PC-9 (cell line): ENCODE results near the gene UNC13A. TPM values are rescaled to one million over a fixed set of nuclear protein-coding genes. Genes with fewer than 3 reads are reported as not detected.
"Not testable (repeated sequence)": the region's sequence is repeated elsewhere in the genome, so short reads cannot be mapped to it uniquely, and the experiment has no call there.

ENCODE experiments used
- BruUV-seq: library from RNA; stranded (reverse); fragments of 400-500 nt; replicated peaks from 2 replicates; lab custom pipeline; 2021; lab: Mats Ljungman, UMichigan
- CTCF ChIA-PET: fragments of 300-600 bp; sonication (Branson Sonifier 250); formaldehyde crosslinking; loops from one replicate; lab custom pipeline; 2022; ENCODE audit warnings: antibody characterized with exemption; lab: Charles Lee
- POLR2A ChIA-PET: fragments of 300-600 bp; sonication (Branson Sonifier 250); formaldehyde crosslinking; loops from one replicate; lab custom pipeline; 2022; ENCODE audit warnings: antibody characterized with exemption; ENCODE audit not compliant: unreplicated experiment; lab: Charles Lee
- DNase-seq, 2 experiments: peaks; one replicate each; pipeline versions ENCODE4 v3.0.0 to v3.0.0-alpha.2; 2015 to 2022; ENCODE audit warnings: mixed read lengths in 1 of 2
- H2AFZ ChIP-seq: fragments of 200-600 bp; sonication (generic); 2 replicates; pipeline ENCODE4 v1.8.1; 2017; ENCODE audit warnings: antibody characterized with exemption
- H3F3A ChIP-seq: fragments of 200-600 bp; sonication (generic); 2 replicates; pipeline ENCODE4 v1.8.1; 2017; ENCODE audit warnings: antibody characterized with exemption, mild to moderate bottlenecking, low read depth; ENCODE audit not compliant: insufficient read depth
- H3K27ac ChIP-seq: fragments of 200-600 bp; sonication (generic); 2 replicates; pipeline ENCODE4 v1.6.1; 2016; ENCODE audit warnings: mixed run types
- H3K27me3 ChIP-seq: fragments of 200-600 bp; sonication (generic); 2 replicates; pipeline ENCODE4 v1.6.1; 2016; ENCODE audit warnings: low read depth, mixed run types; ENCODE audit not compliant: insufficient read depth
- H3K36me3 ChIP-seq: fragments of 200-600 bp; sonication (generic); 2 replicates; pipeline ENCODE4 v1.6.1; 2016; ENCODE audit warnings: low read depth, mixed run types
- H3K4me1 ChIP-seq: fragments of 200-600 bp; sonication (generic); replicated peaks from 2 replicates; pipeline ENCODE4 v1.6.1; 2016; ENCODE audit warnings: mixed run types; ENCODE audit not compliant: insufficient read depth
- H3K4me2 ChIP-seq: fragments of 200-600 bp; sonication (generic); 2 replicates; pipeline ENCODE4 v1.6.1; 2017; ENCODE audit warnings: mixed run types
- H3K4me3 ChIP-seq: fragments of 200-600 bp; sonication (generic); 2 replicates; pipeline ENCODE4 v1.6.1; 2016; ENCODE audit warnings: mixed run types
- H3K79me2 ChIP-seq: fragments of 200-600 bp; sonication (generic); 2 replicates; pipeline ENCODE4 v1.6.1; 2017; ENCODE audit warnings: low read depth, mixed run types
- H3K9me2 ChIP-seq: fragments of 200-600 bp; sonication (generic); 2 replicates; pipeline ENCODE4 v1.8.1; 2017; ENCODE audit warnings: mild to moderate bottlenecking; ENCODE audit not compliant: insufficient read depth
- H3K9me3 ChIP-seq: fragments of 200-600 bp; sonication (generic); 2 replicates; pipeline ENCODE4 v1.8.1; 2016; ENCODE audit warnings: low read depth; ENCODE audit not compliant: insufficient read depth
- H4K20me1 ChIP-seq: fragments of 200-600 bp; sonication (generic); 2 replicates; pipeline ENCODE4 v1.8.1; 2017; ENCODE audit not compliant: insufficient read depth
- EZH2 ChIP-seq: fragments of 200-600 bp; sonication (generic); IDR thresholded peaks from 2 replicates; pipeline ENCODE4 v1.8.0; 2017; ENCODE audit warnings: antibody characterized with exemption, low read depth
- intact Hi-C: fragments of 100-400 bp; cut with micrococcal nuclease; formaldehyde crosslinking; loops from one replicate; pipeline ENCODE4 v1.10.0; 2022; ENCODE audit not compliant: unreplicated experiment
- total RNA-seq: library from RNA; stranded (reverse); gene quantifications from 2 replicates; pipeline ENCODE4 v1.2.3, GENCODE V29; 2021
- TF ChIP-seq, protein P1 (sequence below): fragments of 200-600 bp; sonication (generic); conservative IDR thresholded peaks from 2 replicates; pipeline ENCODE4 v1.6.1; 2017; ENCODE audit warnings: mixed run types, antibody characterized with exemption, mild to moderate bottlenecking, moderate library complexity

UNC13A gene
- total RNA-seq, 1 experiment from 2014 or later = 0.17 TPM

DNA sequence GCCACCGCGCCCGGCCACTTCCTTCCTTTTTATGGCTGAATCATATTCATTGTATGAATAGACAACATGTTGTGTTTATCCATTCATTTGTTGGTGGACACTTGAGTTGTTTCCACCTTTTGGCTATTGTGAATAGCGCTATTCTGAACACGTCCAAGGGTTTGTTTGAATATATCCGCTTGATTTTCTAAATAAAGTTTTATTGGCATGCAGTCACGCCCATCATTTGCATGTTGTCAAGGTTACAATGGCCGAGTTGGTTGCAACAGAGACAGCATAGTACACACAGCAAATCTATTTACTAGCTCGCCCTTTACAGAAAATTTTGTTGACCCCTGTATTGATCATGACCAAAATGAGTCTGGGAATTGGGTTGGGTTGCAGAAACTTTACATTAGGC lies 89.2 kb downstream of the UNC13A start:
- H3K9me3 ChIP-seq = no peaks in the 10 kb centered on the region
- TF ChIP-seq, protein P1, sequence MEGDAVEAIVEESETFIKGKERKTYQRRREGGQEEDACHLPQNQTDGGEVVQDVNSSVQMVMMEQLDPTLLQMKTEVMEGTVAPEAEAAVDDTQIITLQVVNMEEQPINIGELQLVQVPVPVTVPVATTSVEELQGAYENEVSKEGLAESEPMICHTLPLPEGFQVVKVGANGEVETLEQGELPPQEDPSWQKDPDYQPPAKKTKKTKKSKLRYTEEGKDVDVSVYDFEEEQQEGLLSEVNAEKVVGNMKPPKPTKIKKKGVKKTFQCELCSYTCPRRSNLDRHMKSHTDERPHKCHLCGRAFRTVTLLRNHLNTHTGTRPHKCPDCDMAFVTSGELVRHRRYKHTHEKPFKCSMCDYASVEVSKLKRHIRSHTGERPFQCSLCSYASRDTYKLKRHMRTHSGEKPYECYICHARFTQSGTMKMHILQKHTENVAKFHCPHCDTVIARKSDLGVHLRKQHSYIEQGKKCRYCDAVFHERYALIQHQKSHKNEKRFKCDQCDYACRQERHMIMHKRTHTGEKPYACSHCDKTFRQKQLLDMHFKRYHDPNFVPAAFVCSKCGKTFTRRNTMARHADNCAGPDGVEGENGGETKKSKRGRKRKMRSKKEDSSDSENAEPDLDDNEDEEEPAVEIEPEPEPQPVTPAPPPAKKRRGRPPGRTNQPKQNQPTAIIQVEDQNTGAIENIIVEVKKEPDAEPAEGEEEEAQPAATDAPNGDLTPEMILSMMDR = no peak
- TF ChIP-seq EZH2 = no peak
- H3K9me2 ChIP-seq = no peaks in the 10 kb centered on the region
- no peak overlapping the region for H2AFZ ChIP-seq
- DNase-seq = no peak
- H4K20me1 ChIP-seq = no peaks in the 10 kb centered on the region
- peaks cover 55% of the 10 kb centered on the region for H3K27me3 ChIP-seq
- no peaks in the 10 kb centered on the region for H3K79me2 ChIP-seq
- no peak overlapping the region for H3K4me2 ChIP-seq
- H3F3A ChIP-seq = peaks cover under 1% of the 10 kb centered on the region; the same call in 1 of the 2 replicates
- BruUV-seq = no TSS peak
- CTCF ChIA-PET = interaction anchor here (1.2 kb wide), 1 partner anchor 69 kb away, joined by 3 read pairs; no protein-coding TSS in a partner anchor
- H3K27ac ChIP-seq = no peak overlapping the region
- H3K36me3 ChIP-seq = no peaks in the 10 kb centered on the region
- intact Hi-C loops = no loop called here
- no peak overlapping the region for H3K4me3 ChIP-seq
- no peaks in the 10 kb centered on the region for H3K4me1 ChIP-seq
- POLR2A ChIA-PET = interaction anchor here (0.6 kb wide), 1 partner anchor 53 kb away, joined by 5 read pairs; no protein-coding TSS in a partner anchor

DNA sequence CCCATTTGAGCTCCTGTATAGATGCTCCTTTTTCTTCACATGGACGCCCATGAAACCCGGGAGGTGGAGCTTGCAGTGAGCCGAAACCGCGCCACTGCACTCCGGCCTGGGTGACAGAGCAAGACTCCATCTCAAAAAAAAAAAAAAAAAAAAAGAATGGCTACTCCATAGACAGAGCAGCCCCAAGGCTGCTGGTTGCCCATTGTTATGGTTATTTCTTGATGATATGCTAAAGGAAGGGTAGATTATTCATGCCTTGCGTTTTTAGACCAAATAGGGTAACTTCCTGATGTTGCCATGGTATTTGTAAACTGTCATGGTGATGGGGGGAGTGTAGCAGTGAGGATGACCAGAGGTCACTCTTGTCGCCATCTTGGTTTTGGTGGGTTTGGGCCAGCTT lies 90.1 kb downstream of the UNC13A start:
- H3K4me2 ChIP-seq, DNase-seq, H4K20me1 ChIP-seq, POLR2A ChIA-PET, H3K4me3 ChIP-seq, H3F3A ChIP-seq, BruUV-seq, intact Hi-C loops, H3K79me2 ChIP-seq, H3K27ac ChIP-seq, H3K4me1 ChIP-seq, H3K9me2 ChIP-seq, H3K9me3 ChIP-seq, H3K36me3 ChIP-seq, H2AFZ ChIP-seq: not testable (repeated sequence)
- H3K27me3 ChIP-seq = peaks cover 49% of the 10 kb centered on the region
- CTCF ChIA-PET = interaction anchor here (0.6 kb wide), 2 partner anchors 15 to 79 kb away, joined by 7 to 8 read pairs; no protein-coding TSS in a partner anchor

DNA sequence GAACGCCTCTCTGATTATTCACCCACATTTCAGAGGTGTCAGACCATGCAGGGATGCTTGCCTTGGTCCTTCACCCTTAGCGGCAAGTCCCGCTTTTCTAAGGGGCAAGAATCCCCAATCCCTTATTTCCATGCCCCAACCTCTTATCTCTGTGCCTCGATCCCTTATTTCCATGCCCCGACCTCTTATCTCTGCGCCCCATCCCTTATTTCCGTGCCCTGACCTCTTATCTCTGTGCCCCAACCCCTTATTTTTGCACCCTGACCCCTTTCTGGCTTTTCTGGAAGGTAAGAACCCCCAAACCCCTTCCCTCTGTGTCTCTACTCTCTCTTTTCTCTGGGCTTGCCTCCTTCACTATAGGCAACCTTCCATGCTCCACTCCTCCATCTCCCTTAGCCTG lies 93.9 kb downstream of the UNC13A start:
- peaks cover 31% of the 10 kb centered on the region for H3K27me3 ChIP-seq
- H3K79me2 ChIP-seq, H3K27ac ChIP-seq, H2AFZ ChIP-seq, H3K4me3 ChIP-seq, BruUV-seq, H3F3A ChIP-seq, H4K20me1 ChIP-seq, H3K4me1 ChIP-seq, DNase-seq, H3K4me2 ChIP-seq, intact Hi-C loops, H3K9me2 ChIP-seq, H3K36me3 ChIP-seq, H3K9me3 ChIP-seq, POLR2A ChIA-PET, CTCF ChIA-PET: not testable (repeated sequence)

DNA sequence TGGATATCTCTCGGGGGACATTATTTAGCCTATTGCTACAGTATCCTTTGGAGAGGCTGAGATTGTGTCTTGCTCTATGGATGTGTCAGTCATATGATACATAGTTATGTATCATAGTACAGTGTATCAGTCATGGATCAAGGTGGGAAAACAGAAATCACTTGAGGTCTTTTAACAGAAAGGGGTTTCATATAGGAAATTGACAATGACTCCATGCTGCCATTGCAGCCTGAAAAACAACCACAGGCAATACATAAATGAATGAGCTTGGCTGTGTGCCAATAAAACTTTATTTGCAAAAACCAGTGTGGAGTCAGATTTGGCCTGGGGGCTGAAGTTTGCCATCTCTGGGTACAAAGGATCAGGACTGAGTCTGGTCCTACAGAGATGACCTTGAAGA lies 97.3 kb downstream of the UNC13A start:
- Histone ChIP-seq H3K4me2 (no peak overlapping the region), H3K36me3 (no peaks in the 10 kb centered on the region), H3K27me3 (peaks cover 27% of the 10 kb centered on the region), H3K9me2 (no peaks in the 10 kb centered on the region), H3K4me1 (no peaks in the 10 kb centered on the region), H3K27ac (no peak overlapping the region), H2AFZ (no peak overlapping the region), H3K79me2 (no peaks in the 10 kb centered on the region), H4K20me1 (no peaks in the 10 kb centered on the region), H3K4me3 (no peak overlapping the region), H3K9me3 (no peaks in the 10 kb centered on the region), H3F3A (no peaks in the 10 kb centered on the region)
- no TSS peak for BruUV-seq
- POLR2A ChIA-PET = no interaction called here
- CTCF ChIA-PET = no interaction called here
- no peak for DNase-seq
- TF ChIP-seq, protein P1 = no peak
- TF ChIP-seq EZH2 = no peak
- intact Hi-C loops = no loop called here

DNA sequence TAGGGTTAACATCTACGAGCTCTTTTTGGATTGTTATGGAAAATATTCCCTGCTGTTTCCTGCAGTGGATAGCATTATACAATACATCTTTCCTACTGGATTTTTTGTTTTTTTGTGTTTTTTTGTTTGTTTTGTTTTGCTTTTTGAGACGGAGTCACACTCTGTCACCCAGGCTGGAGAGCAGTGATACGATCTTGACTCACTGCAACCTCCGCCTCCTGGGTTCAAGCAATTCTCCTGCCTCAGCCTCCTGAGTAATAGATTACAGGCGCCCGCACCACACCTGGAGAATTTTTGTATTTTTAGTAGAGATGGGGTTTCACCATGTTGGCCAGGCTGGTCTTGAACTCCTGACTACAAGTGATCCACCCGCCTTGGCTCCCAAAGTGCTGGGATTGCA lies 102.8 kb downstream of the UNC13A start:
- H3K9me2 ChIP-seq, DNase-seq, POLR2A ChIA-PET, H3K4me3 ChIP-seq, H3K27ac ChIP-seq, CTCF ChIA-PET, H3K79me2 ChIP-seq, H3K4me1 ChIP-seq, H3F3A ChIP-seq, H4K20me1 ChIP-seq, intact Hi-C loops, BruUV-seq, H3K4me2 ChIP-seq, H3K36me3 ChIP-seq, H3K27me3 ChIP-seq, H3K9me3 ChIP-seq, H2AFZ ChIP-seq: not testable (repeated sequence)
